HCT116 (cell line): ENCODE results near the gene ZEB2. TPM values are rescaled to one million over a fixed set of nuclear protein-coding genes. Genes with fewer than 3 reads are reported as not detected.

ENCODE experiments used
- ATAC-seq: fragments of 200-7000 bp; cut with Tn5 transposase; 2 replicates; pipeline ENCODE4 v1.9.1; 2020; ENCODE audit warnings: mild to moderate bottlenecking, moderate library complexity
- BruUV-seq: library from RNA; stranded (reverse); fragments of 400-500 nt; replicated peaks from 2 replicates; lab custom pipeline; 2021; lab: Mats Ljungman, UMichigan
- CTCF ChIA-PET: fragments of 300-600 bp; sonication (Branson Sonifier 250); formaldehyde crosslinking; loops from one replicate; lab custom pipeline; 2021; ENCODE audit warnings: antibody characterized with exemption; lab: Charles Lee
- POLR2A ChIA-PET: fragments of 300-600, 350-600 bp; sonication (Branson Sonifier 250); formaldehyde crosslinking; loops from one replicate; lab custom pipeline; 2021; ENCODE audit warnings: antibody characterized with exemption; lab: Charles Lee
- RAD21 ChIA-PET, 2 experiments: fragments of 300-600 bp; sonication (Branson Sonifier 250); formaldehyde crosslinking; loops; one replicate each; lab custom pipeline; 2023; ENCODE audit warnings: low total read pairs in 2 of 2; ENCODE audit not compliant: uncharacterized antibody in 2 of 2, unreplicated experiment in 2 of 2, low non-redundant PET in 1 of 2; lab: Charles Lee
- DNase-seq: peaks from one replicate; pipeline ENCODE4 v3.0.0-alpha.2; 2010; ENCODE audit warnings: low read depth, low spot score
- H2AFZ ChIP-seq: fragments of 200-600 bp; shearing (Covaris generic), sonication (generic); 2 replicates; pipeline ENCODE4 v1.6.1; 2017; ENCODE audit warnings: low read depth, mixed run types, mixed read lengths, antibody characterized with exemption, low read length; ENCODE audit not compliant: poor library complexity, severe bottlenecking
- H3K27ac ChIP-seq: 2 replicates; pipeline ENCODE4 v1.5.1; 2012; ENCODE audit warnings: low read depth, low read length
- H3K27me3 ChIP-seq: fragments of 200-600 bp; sonication (generic); 2 replicates; pipeline ENCODE4 v1.6.1; 2016; ENCODE audit warnings: mixed run types, low read length, mixed read lengths; ENCODE audit not compliant: insufficient read depth
- H3K36me3 ChIP-seq, 2 experiments: fragments of 200-500 bp in 1 of 2; fragments of 200-600 bp in 1 of 2; sonication (Bioruptor generic) in 1 of 2; sonication (generic) in 1 of 2; 2 replicates each; pipeline versions ENCODE4 v1.5.1 to v1.6.1; 2014 to 2016; ENCODE audit warnings: low read length in 2 of 2, inconsistent platforms in 1 of 2, mixed read lengths in 1 of 2, mixed run types in 1 of 2; ENCODE audit not compliant: insufficient read depth in 2 of 2, control insufficient read depth in 1 of 2
- H3K4me1 ChIP-seq, 2 experiments: fragments of 200-600 bp in 1 of 2; sonication (generic) in 1 of 2; 2 replicates each; pipeline versions ENCODE4 v1.5.1 to v1.6.1; 2012 to 2017; ENCODE audit warnings: low read length in 2 of 2, inconsistent platforms in 1 of 2, mild to moderate bottlenecking in 1 of 2, mixed read lengths in 1 of 2, mixed run types in 1 of 2, moderate library complexity in 1 of 2; ENCODE audit not compliant: insufficient read depth in 2 of 2, control insufficient read depth in 1 of 2
- H3K4me2 ChIP-seq: fragments of 200-600 bp; sonication (generic); 2 replicates; pipeline ENCODE4 v1.6.1; 2017; ENCODE audit warnings: mixed run types, low read length, mixed read lengths
- H3K4me3 ChIP-seq, 2 experiments: fragments of 200-600 bp in 1 of 2; sonication (generic) in 1 of 2; replicated peaks in 1 of 2; 2 replicates each; pipeline ENCODE4 v1.5.1; 2011 to 2016; ENCODE audit warnings: low read length in 2 of 2, control low read depth in 1 of 2, low read depth in 1 of 2, mild to moderate bottlenecking in 1 of 2, mixed read lengths in 1 of 2, mixed run types in 1 of 2
- H3K79me2 ChIP-seq: fragments of 200-600 bp; sonication (generic); 2 replicates; pipeline ENCODE4 v1.6.1; 2017; ENCODE audit warnings: mild to moderate bottlenecking, mixed run types, low read length, moderate library complexity, mixed read lengths; ENCODE audit not compliant: insufficient read depth
- H3K9ac ChIP-seq: fragments of 200-600 bp; sonication (generic); 2 replicates; pipeline ENCODE4 v1.6.1; 2016; ENCODE audit warnings: low read length, mixed read lengths
- H3K9me2 ChIP-seq: fragments of 200-600 bp; sonication (generic), shearing (Covaris generic); 2 replicates; pipeline ENCODE4 v1.6.1; 2017; ENCODE audit warnings: mixed run types, mild to moderate bottlenecking, moderate library complexity; ENCODE audit not compliant: insufficient read depth
- H3K9me3 ChIP-seq, 2 experiments: fragments of 200-500 bp in 1 of 2; fragments of 200-600 bp in 1 of 2; sonication (Bioruptor generic) in 1 of 2; sonication (generic) in 1 of 2; 2 replicates each; pipeline ENCODE4 v1.6.1; 2014 to 2017; ENCODE audit warnings: low read length in 2 of 2, mixed read lengths in 2 of 2, inconsistent platforms in 1 of 2, low read depth in 1 of 2, mild to moderate bottlenecking in 1 of 2, mixed run types in 1 of 2, moderate library complexity in 1 of 2; ENCODE audit not compliant: control insufficient read depth in 1 of 2, insufficient read depth in 1 of 2
- H4K20me1 ChIP-seq: fragments of 200-600 bp; sonication (generic), shearing (Covaris generic); 2 replicates; pipeline ENCODE4 v1.6.1; 2017; ENCODE audit warnings: mixed run types, mild to moderate bottlenecking, moderate library complexity; ENCODE audit not compliant: insufficient read depth
- ATF3 ChIP-seq: IDR thresholded peaks from 2 replicates; pipeline ENCODE4 v1.6.1; 2012
- CBX3 ChIP-seq: IDR thresholded peaks from 2 replicates; pipeline ENCODE4 v1.6.1; 2012; ENCODE audit warnings: low read depth
- JUND ChIP-seq: IDR thresholded peaks from 2 replicates; pipeline ENCODE4 v1.6.1; 2012
- POLR2A ChIP-seq: IDR thresholded peaks from 2 replicates; pipeline ENCODE4 v1.7.0; 2011; ENCODE audit warnings: borderline replicate concordance; ENCODE audit not compliant: insufficient read depth, insufficient read length; ENCODE audit errors: extremely low read depth
- RAD21 ChIP-seq: IDR thresholded peaks from 2 replicates; pipeline ENCODE4 v1.6.1; 2012; ENCODE audit warnings: low read depth, mild to moderate bottlenecking
- SIN3A ChIP-seq: IDR thresholded peaks from 2 replicates; pipeline ENCODE4 v1.6.1; 2012; ENCODE audit warnings: low read depth
- SRF ChIP-seq: IDR thresholded peaks from 2 replicates; pipeline ENCODE4 v1.6.1; 2012; ENCODE audit warnings: low read depth
- TCF7L2 ChIP-seq: IDR thresholded peaks from 2 replicates; pipeline ENCODE4 v1.7.0; 2011; ENCODE audit warnings: borderline replicate concordance, inconsistent platforms; ENCODE audit not compliant: insufficient read depth, insufficient read length; ENCODE audit errors: extremely low read depth
- intact Hi-C: fragments of 100-400 bp; cut with micrococcal nuclease; formaldehyde crosslinking; loops from 2 replicates; pipeline ENCODE4 v1.10.0; 2022
- total RNA-seq: library from RNA; stranded (reverse); gene quantifications from one replicate; pipeline ENCODE4 v1.2.1, GENCODE V29; 2021; ENCODE audit not compliant: unreplicated experiment
- TF ChIP-seq, protein P1 (sequence below): IDR thresholded peaks from 2 replicates; pipeline ENCODE4 v1.6.1; 2011; ENCODE audit warnings: mild to moderate bottlenecking, low read length, moderate library complexity; ENCODE audit not compliant: insufficient replicate concordance; ENCODE audit errors: extremely low read depth

The ZEB2 gene
- total RNA-seq, 1 experiment from 2014 or later, result 0.81 TPM

GRCh38 chr2:144522176-144522896 is 2.4 kb upstream of the ZEB2 start:
- Histone ChIP-seq H2AFZ (no peak overlapping the region), H3K79me2 (no peaks in the 10 kb centered on the region), H4K20me1 (no peaks in the 10 kb centered on the region), H3K4me1 (peaks cover 0 to 5% of the 10 kb centered on the region in 2 experiments; a peak in 1 of 4 replicates), H3K4me2 (no peak overlapping the region), H3K4me3 (no peak overlapping the region), H3K9ac (no peak overlapping the region), H3K27ac (no peak overlapping the region), H3K27me3 (peaks cover 18% of the 10 kb centered on the region; the same call in 1 of the 2 replicates), H3K9me3 (no peaks in the 10 kb centered on the region), H3K36me3 (no peaks in the 10 kb centered on the region), H3K9me2 (no peaks in the 10 kb centered on the region)
- RAD21 ChIA-PET, result no interaction called here
- POLR2A ChIA-PET, result no interaction called here
- intact Hi-C loops, result no loop called here
- no peak for DNase-seq
- CTCF ChIA-PET, result interaction anchor here (0.6 kb wide), 1 partner anchor 8 kb away, joined by 4 read pairs; no protein-coding TSS in a partner anchor
- TF ChIP-seq POLR2A (no peak), RAD21 (no peak)
- no TSS peak for BruUV-seq
- no peak for ATAC-seq

GRCh38 chr2:144521686-144522085 is 1.8 kb upstream of the ZEB2 start:
- Histone ChIP-seq H3K27ac (no peak overlapping the region), H4K20me1 (no peaks in the 10 kb centered on the region), H2AFZ (no peak overlapping the region), H3K27me3 (peaks cover 18% of the 10 kb centered on the region; the same call in 1 of the 2 replicates), H3K4me3 (no peak overlapping the region), H3K9me3 (no peaks in the 10 kb centered on the region), H3K36me3 (no peaks in the 10 kb centered on the region), H3K4me1 (peaks cover 0 to 5% of the 10 kb centered on the region in 2 experiments; a peak in 1 of 4 replicates), H3K9me2 (no peaks in the 10 kb centered on the region), H3K9ac (no peak overlapping the region), H3K79me2 (no peaks in the 10 kb centered on the region), H3K4me2 (no peak overlapping the region)
- RAD21 ChIA-PET, result no interaction called here
- no peak for ATAC-seq
- TF ChIP-seq JUND, result no peak
- no peak for TF ChIP-seq POLR2A
- TF ChIP-seq ATF3, result no peak
- no peak for TF ChIP-seq TCF7L2
- TF ChIP-seq SRF, result no peak
- TF ChIP-seq, protein P1, sequence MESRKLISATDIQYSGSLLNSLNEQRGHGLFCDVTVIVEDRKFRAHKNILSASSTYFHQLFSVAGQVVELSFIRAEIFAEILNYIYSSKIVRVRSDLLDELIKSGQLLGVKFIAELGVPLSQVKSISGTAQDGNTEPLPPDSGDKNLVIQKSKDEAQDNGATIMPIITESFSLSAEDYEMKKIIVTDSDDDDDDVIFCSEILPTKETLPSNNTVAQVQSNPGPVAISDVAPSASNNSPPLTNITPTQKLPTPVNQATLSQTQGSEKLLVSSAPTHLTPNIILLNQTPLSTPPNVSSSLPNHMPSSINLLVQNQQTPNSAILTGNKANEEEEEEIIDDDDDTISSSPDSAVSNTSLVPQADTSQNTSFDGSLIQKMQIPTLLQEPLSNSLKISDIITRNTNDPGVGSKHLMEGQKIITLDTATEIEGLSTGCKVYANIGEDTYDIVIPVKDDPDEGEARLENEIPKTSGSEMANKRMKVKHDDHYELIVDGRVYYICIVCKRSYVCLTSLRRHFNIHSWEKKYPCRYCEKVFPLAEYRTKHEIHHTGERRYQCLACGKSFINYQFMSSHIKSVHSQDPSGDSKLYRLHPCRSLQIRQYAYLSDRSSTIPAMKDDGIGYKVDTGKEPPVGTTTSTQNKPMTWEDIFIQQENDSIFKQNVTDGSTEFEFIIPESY, result no peak
- no peak for TF ChIP-seq SIN3A
- no peak for TF ChIP-seq CBX3
- POLR2A ChIA-PET, result no interaction called here
- no peak for DNase-seq
- intact Hi-C loops, result no loop called here
- BruUV-seq, result no TSS peak
- CTCF ChIA-PET, result interaction anchor here (0.6 kb wide), 1 partner anchor 8 kb away, joined by 4 read pairs; no protein-coding TSS in a partner anchor
